ELF-1 (cell line): ENCODE measurements around the gene PTPRQ.
A peak's percentile ranks its signal among the peaks of the same experiment; 100 is the strongest.

Experiments
- DNase-seq: peaks from one replicate; pipeline ENCODE4 v3.0.0-alpha.2; 2016; ENCODE audit warnings: low read depth, low spot score

Gene PTPRQ

DNA sequence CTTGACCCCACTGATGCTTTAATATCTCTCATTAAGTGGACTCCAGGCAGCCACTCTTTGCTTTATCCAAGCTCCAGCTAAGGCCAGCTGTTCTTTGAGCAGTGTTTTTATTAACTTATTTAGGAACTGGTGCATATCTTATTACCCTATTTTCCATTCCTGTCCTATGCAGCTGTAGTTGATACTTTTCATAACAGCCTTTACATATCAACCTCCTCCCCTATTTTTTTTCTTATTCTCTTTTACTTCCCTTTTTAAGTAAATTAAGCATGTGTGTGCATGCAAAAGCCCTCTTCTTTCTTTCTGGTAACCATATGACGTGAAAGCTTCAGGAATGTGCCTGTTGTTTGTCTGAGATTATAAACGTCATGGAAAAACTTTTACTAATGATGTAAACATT, 121.2 kb downstream of the PTPRQ start:
- no peak for DNase-seq

DNA sequence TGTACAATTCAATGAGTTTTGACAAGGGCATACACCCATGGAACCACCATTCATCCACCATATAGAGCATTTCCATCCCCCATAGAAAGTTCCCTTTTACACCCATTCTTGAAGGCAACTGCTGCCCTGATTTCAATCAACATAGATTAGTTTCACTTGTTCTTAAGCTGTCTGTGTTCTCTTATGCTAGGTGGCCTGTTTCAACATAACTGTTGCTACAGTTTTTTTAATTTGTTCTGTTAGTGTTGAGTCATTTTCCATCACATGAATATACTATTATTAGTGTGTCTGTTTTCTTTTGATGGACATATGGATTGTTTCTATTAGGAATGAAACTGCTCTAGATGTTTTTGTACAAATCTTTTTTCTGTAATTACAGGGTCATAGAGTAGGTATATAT, 123.4 kb downstream of the PTPRQ start:
- DNase-seq, result no peak

DNA sequence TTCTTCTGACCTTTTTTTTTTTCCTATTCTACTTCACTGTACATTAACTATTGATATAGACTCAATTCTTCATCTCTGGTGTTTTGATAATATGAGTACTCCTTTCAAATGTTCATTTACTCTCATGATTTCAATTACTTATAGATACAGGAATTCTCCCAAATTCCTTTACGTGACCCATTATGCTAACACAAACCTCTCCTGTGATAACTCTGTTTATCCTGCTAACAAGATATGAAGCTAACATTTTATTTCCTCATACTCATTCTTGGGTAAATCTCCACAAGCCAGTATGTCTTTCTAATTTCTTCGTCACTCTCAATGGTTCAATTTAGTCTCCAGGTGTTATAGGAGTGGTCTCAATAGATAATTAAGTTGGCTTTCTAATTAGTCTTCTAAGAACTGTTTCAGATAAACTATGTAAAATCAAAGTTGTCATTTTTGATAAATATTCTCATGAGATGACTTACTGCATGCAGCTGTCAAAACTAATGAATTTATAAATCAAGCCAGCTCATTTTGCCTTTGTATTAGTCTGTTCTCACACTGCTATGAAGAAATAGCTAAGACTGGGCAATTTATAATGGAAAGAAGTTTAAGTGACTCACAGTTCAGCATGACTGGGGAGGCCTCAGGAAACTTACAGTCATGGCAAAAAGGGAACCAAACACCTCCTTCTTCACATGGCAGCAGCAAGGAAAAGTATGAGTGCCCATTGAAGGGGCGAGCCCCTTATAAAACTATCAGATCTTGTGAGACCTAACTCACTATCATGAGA, 132.8 kb downstream of the PTPRQ start:
- DNase-seq, result no peak

DNA sequence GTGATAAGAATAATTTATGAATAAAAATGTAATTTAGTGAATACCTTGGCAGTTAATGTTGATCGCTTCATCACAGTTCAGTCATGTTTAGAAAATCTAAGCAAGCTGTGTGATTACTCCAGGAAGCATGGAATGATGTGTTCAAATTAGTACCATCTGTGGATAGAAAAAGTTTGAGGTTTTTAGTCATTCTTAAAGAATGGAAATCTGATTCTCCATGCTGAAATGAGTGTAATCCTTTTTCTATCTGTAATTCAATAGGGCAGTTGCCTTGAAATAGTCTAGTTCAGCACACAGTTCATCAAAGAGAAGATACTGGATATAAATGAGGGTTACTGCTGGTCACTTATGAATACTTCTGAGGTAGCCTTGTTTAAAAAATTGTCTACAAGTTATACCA, 136.2 kb downstream of the PTPRQ start:
- no peak for DNase-seq

DNA sequence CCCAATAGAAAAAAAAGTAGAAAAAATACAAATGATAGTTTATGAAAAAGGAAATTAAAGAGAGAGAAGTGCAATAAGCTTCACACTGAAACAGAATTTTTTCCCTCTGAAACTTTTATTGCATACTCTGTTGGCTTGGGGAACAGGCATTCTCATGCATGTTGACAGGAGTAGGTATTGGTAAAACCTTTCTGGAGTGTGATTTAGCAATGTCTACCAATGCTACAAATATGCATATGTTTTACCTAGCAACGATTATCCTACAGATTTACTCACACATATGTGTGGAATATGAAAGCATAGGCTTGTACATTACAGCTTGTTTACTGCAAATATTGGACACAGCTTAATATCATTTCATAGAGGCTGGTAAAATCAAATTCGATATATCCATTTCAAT, 137.7 kb downstream of the PTPRQ start:
- no peak for DNase-seq

DNA sequence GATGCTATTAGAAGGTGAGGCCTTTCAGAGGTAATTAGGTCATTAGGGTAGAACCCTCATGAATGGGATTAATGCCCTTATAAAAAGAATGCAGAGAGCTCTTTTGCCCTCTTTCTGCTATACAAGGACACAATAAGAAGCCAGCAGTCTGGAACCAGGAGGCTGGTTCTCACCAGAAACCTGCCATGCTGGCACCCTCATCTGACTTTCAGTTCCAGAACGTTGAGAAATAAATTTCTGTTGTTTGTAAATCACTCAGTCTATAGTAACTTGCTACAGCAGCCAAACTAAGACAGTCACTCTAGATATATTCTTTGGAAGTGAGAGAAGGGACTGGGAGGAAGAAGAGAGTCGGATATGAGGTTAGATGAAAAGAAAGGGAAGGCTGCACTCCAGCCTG, 138.4 kb downstream of the PTPRQ start:
- DNase-seq, result no peak

DNA sequence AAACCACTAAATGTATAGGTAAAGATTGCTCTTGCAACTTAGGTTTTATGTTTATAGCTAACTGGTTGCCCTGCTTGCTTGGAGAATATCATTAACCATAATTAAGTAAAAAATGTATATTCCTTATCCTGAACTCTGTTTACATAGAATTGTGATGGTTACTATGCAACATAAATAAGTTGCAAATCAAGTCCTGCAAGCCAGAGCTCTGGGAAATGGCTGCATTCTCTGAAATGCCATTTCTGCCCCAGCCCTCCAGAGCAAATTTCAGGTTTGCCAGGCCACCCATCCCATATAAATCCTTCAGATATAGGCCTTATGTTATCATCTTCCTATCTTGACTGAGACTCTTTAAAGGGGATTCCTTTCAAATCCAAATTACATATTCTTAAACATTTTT, 145.0 kb downstream of the PTPRQ start:
- DNase-seq, result no peak

DNA sequence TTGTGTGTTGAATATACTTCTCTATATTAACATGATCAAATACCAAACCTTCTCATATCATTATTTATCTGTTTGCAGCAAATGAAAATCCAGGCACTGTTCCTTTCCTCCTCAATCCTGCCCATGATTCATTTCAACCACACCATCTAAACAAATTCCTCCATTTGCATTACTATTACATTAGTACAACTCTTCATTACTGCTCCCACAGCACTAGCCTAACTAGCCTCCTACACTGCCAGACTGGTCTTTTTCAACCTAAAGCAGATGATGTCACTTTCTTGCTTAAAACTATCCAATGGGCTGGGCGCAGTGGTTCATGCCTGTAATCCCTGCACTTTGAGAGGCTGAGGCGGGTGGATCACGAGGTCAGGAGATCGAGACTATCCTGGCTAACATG, 146.1 kb downstream of the PTPRQ start:
- no peak for DNase-seq

DNA sequence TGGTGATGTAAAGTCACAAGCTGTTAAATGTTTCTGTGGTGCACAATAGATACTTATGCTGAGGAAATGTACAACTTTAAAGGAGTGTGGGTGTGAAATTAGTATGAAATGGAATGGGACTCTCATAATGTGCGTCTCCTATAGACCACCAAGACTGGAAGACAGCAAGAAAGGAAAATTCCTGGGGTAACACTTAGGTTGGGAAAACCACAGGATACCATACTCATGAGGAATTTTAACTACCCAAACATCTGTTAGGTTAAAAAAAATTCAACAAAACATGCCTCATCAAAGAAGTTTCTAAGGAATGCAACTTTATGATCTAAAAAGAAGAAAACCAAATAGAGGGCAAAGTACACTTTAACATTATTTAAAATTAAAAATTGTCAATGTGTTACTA, 149.7 kb downstream of the PTPRQ start:
- DNase-seq, result no peak

DNA sequence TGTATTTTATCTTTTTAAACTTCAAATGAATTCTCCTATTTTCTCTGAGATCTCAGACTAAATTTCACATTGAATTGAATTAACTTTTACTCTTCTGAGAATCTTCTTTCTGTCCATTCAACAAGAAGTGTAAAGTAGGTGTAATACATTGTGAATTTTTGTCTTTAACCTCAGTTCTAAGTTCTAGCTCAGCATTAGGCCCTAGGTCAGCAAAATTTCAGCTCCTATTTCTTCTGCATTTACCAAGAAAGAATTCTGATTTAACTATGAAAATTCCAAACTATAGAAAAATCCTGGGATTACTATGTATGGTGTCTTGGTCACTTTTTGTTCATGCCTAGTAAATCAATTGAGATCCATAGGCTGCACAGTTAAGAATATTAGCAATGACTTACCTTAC, 152.5 kb downstream of the PTPRQ start:
- no peak for DNase-seq

DNA sequence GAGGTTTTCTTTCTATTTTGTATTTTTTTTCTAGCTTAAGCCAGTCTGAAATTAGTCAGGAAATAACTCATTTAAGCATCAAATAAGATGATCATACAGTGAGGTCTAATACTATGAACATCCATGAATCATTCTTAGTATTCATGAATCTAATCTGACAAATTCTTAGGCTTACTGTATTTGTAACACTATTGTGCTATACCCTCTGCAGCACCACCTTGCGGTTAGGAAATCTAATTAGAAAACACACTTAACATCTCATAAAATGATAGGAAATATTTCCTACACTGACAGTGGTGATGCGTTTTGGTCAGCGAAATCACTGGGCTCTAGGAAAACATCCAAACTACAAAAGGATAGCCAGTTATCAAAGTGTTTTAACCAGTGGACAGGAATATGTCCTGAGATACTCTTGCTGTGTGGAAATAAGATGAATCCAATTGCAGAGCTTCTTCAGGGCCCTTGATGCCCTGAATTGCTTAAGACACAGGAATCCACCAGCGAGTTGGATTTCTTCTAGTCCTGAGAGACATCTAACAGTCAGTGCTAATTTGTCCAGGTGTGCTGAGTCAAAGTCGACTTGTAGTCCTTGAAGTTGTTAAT, 154.1 kb downstream of the PTPRQ start:
- no peak for DNase-seq

DNA sequence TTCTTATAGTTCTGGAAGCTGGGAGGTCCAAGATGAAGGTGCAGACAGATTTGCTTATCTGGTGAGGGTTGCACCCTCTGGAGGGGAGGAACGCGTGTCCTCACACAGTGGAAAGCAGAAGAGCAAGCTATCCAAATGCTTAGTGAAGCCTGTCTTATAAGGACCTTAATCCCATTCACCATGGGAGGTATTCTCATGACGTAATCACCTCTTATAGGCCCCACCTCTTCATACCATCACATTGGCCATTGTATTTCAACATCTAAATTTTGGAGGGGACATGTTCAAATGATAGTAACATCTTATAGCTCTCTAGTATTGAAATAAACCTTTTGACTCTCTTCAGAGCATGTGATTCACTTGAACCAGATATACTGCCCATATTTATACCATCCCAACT, 158.4 kb downstream of the PTPRQ start:
- no peak for DNase-seq

DNA sequence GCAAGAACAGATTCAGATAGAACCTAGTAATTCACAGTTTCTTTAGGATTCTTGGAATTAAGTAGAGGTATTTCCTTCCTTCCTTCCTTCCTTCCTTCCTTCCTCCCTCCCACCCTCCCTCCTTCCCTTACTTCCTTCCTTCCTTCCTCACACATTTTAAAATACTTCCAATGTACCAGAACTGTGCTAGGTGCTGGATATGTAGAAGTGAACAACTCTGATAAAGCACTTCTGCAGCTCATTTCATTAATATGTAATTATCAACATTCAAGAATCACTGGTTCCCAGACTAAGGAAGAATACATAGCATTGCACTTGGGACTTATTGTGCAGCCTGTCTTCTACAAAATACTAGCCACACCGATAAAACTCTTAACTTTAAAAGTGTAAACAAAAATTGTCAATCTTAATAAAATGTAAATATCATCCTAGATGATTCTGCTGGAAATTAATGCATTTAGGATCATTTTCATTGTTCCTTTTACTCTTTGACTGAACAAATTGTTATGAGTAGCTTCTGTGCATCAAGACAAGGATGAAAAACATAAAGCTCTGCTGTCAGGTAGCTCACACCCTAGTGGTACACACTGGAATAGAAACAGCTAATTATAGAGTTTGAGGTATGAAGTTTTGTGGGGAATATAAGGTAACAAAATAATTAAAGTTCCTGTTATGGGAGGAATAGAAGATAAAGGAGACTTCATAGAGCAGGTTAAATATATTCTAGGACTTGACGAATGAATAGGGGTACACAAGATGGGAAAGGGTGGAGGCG, 163.5 kb downstream of the PTPRQ start:
- no peak for DNase-seq

DNA sequence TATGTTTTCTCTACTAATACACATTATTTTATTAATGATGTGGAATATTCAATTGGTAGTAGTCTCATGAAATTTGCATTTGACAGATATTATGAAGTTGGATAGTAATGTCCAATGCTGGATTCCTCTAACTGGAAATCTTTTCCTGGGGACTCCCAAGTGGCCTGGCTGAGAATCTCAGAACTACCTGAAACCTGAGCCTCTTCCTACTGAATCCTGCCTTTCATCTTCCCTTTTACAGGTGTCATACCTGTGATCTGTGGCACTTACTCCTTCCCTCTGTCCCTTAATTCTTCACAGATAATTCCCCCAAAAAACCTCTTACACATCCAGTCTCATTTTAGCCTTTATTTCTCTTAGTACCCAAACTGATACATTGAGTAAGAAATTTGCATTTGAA, 173.7 kb downstream of the PTPRQ start:
- DNase-seq, result no peak

DNA sequence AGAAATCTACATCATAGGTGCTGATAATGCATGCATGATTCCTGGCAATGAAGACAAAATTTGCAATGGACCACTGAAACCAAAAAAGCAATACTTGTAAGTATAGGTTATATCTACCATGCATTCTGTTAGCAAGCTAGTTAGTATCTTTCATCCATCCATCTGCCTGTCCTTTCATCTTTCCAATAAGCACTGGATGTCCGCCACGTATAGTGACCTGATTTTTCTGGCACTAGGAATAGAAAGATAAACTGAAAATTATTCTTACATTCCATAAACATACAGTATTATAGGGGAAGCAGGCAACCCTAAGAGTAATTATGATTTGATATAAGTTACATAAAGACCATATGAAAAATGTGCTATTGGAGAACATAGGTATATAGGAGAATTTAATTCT, 176.2 kb downstream of the PTPRQ start:
- DNase-seq, result no peak

DNA sequence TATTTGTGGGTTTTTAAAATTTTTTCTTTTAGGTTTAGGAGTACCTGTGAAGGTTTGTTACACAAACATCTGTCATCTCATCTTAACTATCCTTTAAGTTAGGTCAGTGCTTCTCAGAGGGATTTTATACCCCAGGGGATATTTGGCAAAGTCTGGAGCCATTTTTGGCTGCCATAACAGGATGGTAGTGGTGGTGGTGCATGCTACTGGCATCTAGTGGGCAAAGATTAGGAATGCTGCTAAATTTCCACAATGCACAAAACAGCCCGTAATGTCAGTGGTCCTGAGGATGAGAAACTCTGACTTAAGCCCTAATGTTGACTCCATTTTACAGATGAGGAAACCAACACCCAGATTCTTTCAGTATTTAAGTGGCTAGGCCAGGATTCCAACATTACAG, 178.2 kb downstream of the PTPRQ start:
- DNase-seq, result no peak

DNA sequence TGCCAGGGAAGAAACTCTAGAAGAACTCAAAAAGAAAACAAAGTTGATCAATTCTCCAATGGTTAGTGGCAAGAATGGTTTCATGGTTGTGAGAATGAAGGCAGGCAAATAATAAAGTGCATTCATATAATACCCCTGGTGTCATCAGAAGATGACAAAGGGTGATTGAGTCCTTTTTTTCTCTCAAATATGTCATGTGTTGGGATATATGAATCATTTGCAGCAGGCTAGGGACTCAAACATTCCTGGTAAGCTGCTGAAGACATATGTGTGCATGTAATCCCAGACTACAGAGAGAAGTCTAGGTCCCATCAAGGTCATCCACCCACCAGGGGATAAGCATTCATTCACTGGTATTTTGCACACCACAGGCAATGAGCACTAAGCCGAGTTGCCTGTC, 181.0 kb downstream of the PTPRQ start:
- no peak for DNase-seq

DNA sequence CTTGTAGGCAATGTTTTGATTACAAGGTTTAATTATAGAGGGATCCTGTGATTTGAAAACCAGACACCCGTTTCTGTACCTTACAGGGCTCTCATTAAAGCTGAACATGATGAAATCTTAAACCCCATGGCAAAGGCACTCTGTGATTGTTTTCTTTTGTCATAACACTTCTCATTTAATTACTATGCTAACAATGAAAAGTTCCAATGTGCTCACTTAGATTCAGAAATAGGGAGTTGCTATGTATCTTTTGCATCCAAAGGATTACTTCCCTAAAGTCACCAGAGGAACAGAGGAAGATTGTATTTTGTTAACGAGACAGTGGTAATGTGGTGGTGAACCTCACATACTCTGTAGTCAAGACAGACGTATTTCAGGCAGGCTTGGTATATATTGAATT, 181.9 kb downstream of the PTPRQ start:
- DNase-seq, result no peak

DNA sequence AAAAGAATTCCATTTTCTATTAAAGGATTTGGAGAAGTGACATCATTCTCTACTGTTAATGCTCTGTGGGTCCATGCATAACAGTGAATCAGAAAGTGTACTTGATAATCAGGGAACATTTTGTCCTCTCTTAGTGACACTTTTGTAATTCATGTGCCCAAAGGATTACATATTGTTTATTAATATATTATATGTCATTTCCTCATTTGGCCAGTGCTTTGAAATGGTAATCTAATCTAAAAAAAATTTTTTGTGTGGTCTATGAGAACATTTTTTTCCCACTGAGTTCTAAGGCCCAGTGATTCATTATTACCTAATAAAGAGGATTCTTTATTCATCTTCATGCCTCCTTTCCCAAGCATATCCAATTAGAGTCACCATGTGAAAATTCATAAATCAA, 183.7 kb downstream of the PTPRQ start:
- no peak for DNase-seq

DNA sequence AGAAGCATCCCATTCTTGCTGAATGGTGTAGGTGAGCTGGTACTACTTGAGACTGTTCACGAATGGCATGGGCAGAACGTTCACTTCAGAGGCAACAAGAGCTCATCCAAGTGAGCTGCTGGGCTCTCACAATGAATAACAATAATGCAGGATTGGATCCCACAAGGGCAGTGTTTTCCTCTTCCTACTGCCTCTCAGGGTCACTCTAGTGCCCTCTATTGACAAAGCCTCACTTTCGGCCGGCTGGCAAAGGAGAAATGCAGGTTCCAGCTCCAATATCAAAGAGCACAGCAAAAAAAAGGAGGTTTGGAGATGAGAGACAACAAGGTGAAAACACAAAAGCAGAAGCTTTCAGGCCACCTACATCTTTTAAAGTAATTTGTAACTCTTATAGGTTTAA, 188.8 kb downstream of the PTPRQ start:
- peak; percentile 65 for DNase-seq

DNA sequence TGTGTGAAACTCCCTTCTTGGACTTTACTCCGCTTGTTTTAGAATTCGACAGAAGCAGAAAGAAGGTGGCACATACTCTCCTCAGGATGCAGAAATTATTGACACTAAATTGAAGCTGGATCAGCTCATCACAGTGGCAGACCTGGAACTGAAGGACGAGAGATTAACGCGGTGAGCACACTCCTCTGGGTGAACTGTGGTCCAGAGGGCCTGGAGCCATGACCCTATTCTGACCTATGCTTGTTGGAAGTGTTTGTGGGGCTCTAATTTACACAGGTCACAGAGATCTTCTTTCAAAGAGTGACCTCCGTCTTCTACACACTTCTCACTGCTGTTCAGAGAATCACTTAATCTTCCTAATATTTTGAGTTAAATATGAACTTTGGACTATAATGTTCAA, 190.9 kb downstream of the PTPRQ start:
- DNase-seq, result no peak

DNA sequence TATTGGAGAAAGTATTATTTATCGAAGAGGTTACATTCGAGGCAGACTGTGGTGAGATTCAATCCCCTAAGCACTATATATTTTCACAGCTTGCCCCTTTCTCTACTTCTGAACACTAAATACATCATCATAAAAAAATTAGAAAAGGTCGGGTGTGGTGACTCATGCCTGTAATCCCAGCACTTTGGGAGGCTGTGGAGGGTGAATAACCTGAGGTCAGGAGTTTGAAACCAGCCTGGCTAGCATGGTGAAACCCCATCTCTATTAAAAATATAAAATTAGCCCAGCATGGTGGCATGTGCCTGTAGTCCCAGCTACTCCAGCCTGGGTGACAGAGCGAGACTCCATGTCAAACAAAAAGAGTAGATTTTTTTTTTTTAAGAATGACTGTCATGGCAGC, 192.8 kb downstream of the PTPRQ start:
- no peak for DNase-seq

DNA sequence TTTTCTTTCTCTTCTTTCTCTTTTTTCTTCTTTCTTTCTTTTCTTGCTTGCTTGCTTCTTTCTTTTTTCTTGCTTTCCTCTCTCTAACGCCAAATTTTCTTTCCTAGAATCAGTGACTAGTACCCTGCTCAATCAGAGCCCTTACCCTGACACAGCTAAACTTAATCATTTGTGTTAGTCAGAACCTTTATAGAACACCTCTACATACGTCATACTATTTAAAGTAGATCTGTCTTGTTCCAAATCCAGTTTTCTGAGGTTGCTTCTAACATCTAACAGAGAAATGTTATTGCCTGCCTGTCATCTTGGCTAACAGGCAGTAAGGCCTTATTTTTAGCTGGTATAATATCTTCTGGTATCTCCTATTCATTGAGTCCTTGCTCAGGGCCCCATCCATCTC, 197.9 kb downstream of the PTPRQ start:
- DNase-seq, result no peak
